NK-92 (cell line): ENCODE measurements around the gene PPP1R12A.
"Not testable (repeated sequence)": the region's sequence is repeated elsewhere in the genome, so short reads cannot be mapped to it uniquely, and the experiment has no call there.

Experiments used
- DNase-seq: peaks from one replicate; lab custom pipeline; 2025; ENCODE audit not compliant: unreplicated experiment; lab: John Stamatoyannopoulos, UW

PPP1R12A gene

GRCh38 chr12:79843978-79844377, 90.9 kb downstream of the PPP1R12A start:
- no peak for DNase-seq

- no peak for DNase-seq
Observed at GRCh38 chr12:79842630-79843029, 92.3 kb downstream of the PPP1R12A start.

GRCh38 chr12:79841878-79842265, 93.0 kb downstream of the PPP1R12A start:
- no peak for DNase-seq

- DNase-seq = no peak
Observed at GRCh38 chr12:79841248-79841877, 93.5 kb downstream of the PPP1R12A start.

- no peak for DNase-seq
Observed at GRCh38 chr12:79838359-79838758, 96.5 kb downstream of the PPP1R12A start.

- no peak for DNase-seq
Observed at GRCh38 chr12:79837575-79837974, 97.3 kb downstream of the PPP1R12A start.

GRCh38 chr12:79835377-79835843, 99.5 kb downstream of the PPP1R12A start:
- no peak for DNase-seq

GRCh38 chr12:79834712-79835376, 100.1 kb downstream of the PPP1R12A start:
- no peak for DNase-seq

GRCh38 chr12:79830440-79830839, 104.5 kb downstream of the PPP1R12A start:
- no peak for DNase-seq

GRCh38 chr12:79828924-79829323, 106.0 kb downstream of the PPP1R12A start:
- no peak for DNase-seq

- no peak for DNase-seq
Observed at GRCh38 chr12:79827484-79827883, 107.4 kb downstream of the PPP1R12A start.

- DNase-seq = no peak
Observed at GRCh38 chr12:79826267-79827128, 108.4 kb downstream of the PPP1R12A start.

GRCh38 chr12:79822475-79822874, 112.4 kb downstream of the PPP1R12A start:
- no peak for DNase-seq

GRCh38 chr12:79818856-79819255, 116.0 kb downstream of the PPP1R12A start:
- DNase-seq = no peak

GRCh38 chr12:79784366-79785065, 150.4 kb downstream of the PPP1R12A start:
- not testable (repeated sequence) for DNase-seq

GRCh38 chr12:79782172-79782900, 152.6 kb downstream of the PPP1R12A start:
- no peak for DNase-seq

- DNase-seq = no peak
Observed at GRCh38 chr12:79778802-79779448, 156.0 kb downstream of the PPP1R12A start.

- no peak for DNase-seq
Observed at GRCh38 chr12:79776111-79776510, 158.8 kb downstream of the PPP1R12A start.

GRCh38 chr12:79775355-79776027, 159.4 kb downstream of the PPP1R12A start:
- DNase-seq = no peak
